HG03378 (cell line): ENCODE measurements around the gene OPRD1.
"Not testable (repeated sequence)": the region's sequence is repeated elsewhere in the genome, so short reads cannot be mapped to it uniquely, and the experiment has no call there.

Experiments
- ATAC-seq: cut with Tn5 transposase; IDR thresholded peaks from one replicate; pipeline ENCODE4 v1.9.1; 2021; ENCODE audit warnings: mild to moderate bottlenecking, moderate library complexity; ENCODE audit not compliant: unreplicated experiment

Gene OPRD1

DNA sequence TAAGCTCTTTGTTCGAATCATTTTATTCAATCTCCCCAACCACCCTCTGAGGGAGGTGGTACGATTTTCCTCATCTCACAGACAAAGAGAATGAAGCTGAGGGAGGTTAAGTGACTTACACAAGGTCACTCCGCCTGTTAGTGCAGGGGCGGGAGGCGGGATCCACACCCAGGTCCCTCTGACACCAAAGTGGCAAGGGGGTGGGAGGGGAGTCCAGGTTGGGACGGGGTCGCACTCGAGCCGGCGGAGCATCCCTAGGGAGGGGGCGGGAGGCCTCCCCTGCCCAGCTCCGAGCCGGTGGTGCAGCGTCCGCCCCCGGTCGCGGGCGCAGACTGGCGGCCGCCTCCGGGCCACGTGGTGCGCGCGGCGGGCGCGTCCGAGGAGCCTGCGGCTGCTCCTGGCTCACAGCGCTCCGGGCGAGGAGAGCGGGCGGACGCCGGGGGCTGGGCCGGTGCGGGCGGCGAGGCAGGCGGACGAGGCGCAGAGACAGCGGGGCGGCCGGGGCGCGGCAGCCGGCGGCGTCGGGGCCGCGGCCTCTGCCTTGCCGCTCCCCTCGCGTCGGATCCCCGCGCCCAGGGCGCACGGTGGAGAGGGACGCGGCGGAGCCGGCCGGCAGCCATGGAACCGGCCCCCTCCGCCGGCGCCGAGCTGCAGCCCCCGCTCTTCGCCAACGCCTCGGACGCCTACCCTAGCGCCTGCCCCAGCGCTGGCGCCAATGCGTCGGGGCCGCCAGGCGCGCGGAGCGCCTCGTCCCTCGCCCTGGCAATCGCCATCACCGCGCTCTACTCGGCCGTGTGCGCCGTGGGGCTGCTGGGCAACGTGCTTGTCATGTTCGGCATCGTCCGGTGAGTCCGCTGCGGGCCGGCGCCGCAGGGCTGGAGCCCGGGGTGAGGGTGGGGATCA, at the start of gene OPRD1:
Gene OPRD1, plus strand, starts transcription at position 405 of the 903 bp plus-strand sequence. Its CDS starts 214 bp downstream, at position 619.
- ATAC-seq = no peak

DNA sequence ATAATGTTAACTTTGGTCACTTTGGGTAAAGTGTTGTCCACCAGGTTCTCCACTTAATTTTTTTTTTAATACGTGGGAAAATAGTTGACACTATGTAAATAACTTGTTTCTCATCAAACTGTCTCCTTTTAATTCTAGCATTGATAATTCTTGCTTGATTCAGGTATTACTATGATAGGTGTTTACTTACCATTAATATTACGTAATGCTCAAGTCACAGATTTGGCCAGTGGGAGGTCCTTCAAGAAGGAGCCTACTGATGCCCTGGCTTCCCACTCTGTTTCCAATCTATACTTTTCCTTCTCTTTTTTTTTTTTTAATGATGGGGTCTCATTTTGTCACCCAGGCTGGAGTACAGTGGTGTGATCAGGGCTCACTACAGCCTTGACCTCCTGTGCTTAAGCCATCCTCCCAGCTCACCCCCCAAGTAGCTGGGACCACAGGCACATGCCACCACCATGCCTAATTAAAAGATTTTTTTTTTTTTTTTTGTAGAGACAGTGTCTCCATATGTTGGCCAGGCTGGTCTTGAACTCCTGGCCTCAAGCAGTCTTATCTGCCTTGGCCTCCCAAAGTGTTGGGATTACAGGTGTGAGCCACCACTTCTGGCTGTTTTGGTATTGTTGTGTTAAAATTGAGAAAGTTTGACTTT, 45.3 kb upstream of the OPRD1 start:
- no peak for ATAC-seq

DNA sequence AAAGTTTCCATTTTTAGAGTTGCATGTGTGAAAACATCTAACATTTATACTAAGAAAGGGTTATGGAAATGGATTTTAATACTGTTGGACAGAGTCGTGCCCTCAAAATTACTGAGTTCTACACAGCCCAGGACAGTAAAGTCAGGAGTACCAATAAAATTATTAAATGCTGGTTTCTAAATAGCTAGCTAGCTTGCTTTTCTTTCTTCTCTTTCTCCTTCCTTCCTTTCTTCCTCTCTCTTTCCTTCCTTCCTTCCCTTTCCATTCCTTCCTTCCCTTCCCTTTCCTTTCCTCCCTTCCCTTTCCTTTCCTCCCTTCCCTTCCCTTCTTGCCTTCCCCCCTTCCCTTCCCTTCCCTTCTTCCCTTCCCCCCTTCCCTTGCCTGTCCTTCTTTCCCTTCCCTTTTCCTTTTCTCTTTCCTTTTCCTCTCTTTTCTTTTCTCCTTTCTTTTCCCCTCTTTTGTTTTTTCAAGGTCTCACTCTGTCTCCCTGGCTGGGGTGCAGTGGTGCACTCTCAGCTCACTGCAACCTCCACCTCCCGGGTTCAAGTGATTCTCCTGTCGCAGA, 41.3 kb upstream of the OPRD1 start:
- no peak for ATAC-seq

DNA sequence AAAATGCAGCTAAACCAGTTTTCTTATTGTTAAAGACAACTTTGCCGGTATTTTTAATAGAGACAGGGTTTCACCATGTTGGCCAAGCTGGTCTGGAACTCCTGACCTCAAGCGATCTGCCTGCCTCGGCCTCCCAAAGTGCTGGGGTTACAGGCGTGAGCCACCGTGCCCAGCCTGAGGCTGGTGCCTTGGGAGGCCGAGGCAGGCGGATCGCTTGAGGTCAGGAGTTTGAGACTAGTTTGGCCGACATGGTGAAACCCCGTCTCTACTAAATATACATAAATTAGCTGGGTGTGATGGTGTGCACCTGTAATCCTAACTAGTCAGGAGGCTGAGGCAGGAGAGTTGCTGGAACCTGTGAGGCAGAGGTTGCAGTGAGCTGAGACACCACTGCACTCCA, 40.0 kb upstream of the OPRD1 start:
- ATAC-seq = not testable (repeated sequence)

DNA sequence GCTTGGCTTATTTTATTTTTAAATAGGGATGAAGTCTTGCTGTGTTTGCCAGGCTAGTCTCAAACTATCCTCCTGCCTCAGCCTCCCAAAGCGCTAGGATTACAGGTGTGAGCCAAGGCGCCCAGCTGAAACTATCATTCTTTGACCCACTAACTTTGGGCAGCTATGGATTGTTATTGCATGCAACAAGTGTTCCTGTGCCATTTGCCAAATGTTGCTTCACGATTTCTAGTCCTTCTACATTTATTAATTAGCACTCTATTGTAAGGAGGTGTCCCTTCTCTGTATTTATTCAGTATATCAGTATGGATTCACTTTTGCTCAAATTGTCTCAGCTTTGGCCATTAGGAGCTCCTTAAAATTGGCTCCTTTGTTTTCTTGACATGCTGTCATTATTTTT, 38.9 kb upstream of the OPRD1 start:
- ATAC-seq = no peak

DNA sequence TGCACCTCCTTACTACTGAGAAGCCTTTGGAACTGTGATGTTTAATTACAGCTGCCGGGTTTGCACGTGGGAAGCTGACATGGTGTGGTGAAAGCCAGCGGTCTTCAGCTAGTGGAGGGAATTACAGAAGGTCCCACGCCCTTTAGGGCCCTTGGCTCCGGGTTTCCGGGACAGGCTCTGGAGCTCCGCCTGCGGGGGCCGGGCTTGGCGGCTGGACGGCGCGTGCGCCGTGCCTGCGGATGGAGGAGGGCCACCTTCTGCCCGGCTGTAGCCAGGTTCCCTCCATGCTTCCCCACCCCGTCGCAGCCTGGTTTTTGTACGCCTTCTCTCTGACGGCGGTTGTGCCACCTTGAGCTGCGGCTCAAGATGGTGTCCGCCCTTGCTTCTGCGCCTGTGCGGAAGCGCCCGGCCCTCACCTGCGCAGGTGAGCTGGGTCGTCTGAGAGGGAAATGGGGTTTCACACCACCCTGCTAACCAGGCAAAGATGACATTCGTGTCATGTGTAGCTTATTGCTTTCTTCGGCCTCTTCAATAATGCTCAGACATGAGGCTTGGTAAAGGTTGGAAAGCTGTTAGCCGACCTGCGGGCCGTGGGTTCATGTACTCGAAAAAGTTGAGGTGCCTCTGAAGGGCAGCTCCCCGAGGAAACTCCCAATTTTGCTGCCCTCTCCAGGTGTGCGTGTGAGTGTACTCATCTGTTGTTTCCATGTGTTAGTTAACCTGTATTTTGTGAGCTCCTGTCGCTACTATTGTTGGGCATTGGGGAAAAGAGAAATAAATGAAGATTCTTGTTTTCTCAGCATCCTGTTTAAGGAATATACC, 36.6 kb upstream of the OPRD1 start:
- no peak for ATAC-seq

DNA sequence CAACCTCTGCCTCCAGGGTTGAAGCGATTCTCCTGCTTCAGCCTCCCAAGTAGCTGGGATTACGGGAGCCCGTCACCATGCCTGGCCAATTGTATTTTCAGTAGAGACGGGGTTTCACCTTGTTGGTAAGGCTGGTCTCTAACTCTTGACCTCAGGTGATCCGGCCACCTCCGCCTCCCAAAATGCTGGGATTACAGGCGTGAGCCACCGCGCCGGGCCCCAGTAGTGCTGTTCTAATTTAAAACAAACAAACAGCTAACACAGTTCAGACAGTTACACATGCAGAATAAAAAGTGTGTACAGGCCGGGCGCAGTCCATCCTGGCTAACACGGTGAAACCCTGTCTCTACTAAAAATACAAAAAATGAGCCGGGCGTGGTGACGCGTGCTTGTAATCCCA, 35.6 kb upstream of the OPRD1 start:
- ATAC-seq = no peak

DNA sequence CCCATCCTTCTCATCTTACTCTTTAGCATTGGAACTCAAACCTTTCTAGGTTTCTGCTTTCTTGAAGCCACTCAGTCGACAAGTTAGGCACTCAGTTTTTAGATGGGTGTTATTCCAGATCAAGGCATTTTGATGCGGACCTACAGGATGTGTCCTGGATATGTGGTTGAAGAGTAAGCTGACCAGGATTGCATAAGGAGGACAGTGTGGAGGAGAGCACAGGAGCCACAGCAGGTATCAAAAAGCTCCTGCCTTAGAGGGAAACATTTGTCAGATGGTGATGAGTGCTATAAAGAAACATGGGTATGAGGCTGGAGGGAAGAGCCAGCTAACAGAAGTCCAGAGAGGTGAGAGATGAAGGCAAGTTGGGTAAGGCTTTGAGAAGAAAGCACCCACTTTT, 33.9 kb upstream of the OPRD1 start:
- no peak for ATAC-seq

DNA sequence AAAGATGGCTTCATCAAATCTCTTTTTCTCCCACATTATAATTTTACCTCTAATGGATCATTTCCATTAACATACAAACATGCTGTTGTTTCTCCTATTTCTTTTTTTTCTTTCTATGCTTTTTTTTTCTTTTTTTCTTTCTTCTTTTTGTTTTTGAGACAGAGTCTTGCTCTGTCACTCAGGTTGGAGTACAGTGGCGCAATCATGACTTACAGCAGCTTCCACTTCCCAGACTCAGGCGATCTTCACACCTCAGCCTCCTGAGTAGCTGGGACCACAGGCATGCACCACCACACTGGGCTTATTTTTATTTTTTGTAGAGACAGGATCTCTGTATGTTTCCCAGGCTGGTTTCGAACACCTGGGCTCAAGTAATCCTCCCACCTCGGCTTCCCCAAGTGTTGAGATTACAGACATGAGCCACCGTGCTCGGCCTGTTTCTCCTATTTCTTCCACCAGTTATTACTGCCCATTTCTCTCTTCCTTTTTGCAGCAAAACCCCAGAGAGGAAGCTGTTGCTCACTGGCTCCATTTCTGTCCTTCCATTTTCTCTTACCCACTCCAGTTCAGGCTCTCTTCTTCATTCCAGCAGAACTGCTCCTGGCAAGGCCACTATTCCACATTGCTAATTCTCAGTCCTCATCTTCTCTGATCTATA, 32.1 kb upstream of the OPRD1 start:
- no peak for ATAC-seq

DNA sequence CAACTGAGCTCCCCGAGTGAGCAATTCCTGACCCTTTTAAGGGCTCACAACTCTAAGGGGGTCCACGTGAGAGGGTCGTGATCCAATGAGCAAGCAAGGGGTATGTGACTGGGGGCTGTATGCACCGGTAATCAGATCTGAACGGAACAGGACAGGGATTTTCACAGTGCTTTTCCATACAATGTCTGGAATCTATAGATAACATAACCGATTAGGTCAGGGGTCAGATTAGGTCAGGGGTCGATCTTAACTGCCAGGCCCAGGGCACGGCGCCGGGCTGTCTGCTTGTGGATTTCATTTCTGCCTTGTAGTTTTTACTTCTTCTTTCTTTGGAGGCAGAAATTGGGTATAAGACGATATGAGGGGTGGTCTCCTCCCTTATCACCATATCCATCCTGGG, 30.7 kb upstream of the OPRD1 start:
- ATAC-seq = no peak

DNA sequence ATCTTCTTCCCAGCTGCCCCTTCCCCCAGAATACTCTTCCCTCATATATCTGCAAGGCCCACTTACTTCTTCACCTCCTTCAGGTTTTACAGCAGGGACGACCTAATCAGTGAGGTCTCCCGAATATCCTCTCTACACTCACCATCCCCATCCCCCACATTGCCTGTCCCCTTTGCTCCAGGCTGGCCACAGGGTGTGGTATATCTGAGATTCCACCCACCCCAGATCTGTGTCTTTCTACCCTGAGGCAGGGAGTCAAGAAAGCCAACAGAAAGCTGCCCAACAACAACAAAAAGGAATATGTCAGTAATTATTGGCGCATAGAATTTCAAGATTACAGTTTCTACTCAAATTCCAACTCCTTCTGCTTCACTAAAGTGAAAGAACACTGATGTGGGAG, 30.0 kb upstream of the OPRD1 start:
- no peak for ATAC-seq

DNA sequence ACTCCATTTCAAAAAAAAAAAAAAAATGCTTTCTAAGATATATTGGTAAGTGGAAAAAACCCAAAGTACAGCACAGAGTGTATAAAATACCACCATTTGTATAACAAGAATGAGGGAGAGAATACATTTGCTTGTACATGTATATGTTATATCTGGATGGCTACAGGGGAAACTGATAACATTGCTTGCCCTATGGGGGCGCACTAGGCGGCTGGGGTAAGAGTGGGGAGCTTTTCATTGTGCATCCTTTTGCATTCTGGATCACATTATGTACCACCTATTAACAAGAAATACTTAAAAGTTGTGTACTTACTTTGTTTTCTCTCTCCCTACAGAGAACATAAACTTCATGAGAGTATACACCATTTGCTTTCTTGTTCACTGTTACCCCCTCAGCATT, 28.6 kb upstream of the OPRD1 start:
- ATAC-seq = no peak

DNA sequence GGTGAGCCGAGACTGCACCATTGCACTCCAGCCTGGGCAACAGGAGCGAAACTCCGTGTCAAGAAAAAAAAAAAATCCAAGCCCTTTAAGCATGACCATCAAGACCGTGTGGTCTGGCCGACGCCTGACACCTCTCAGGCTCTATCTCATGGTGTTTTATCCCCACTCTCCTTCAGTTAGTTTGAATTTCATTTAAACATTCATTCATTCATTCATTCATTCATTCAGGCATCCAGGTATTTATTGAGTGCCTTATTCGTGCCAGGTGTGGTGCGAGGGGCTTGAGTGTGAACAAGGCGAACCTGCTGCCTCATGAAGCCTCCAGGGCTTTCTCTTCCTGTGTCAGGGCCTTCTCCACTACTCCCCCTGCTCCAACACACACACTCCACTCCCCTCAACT, 22.6 kb upstream of the OPRD1 start:
- ATAC-seq = no peak

DNA sequence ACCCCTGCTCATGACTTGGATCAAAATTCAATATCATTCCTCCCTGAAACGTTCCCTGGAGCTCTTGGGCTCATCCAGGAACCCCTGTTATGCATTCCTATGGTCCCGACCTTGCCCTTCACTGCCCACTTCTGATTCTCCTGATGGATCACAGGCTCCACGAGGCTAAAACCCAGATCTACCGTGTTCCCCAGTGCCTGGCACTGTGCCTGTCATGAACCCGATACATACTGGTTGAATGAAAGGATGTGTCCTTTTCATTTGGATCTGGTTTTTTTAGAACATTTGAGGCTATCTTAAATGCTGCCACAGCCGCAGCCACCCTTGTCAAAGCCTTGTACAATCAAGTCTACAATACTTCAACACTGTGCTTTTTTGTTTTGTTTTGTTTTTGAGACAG, 22.2 kb upstream of the OPRD1 start:
- ATAC-seq = no peak

DNA sequence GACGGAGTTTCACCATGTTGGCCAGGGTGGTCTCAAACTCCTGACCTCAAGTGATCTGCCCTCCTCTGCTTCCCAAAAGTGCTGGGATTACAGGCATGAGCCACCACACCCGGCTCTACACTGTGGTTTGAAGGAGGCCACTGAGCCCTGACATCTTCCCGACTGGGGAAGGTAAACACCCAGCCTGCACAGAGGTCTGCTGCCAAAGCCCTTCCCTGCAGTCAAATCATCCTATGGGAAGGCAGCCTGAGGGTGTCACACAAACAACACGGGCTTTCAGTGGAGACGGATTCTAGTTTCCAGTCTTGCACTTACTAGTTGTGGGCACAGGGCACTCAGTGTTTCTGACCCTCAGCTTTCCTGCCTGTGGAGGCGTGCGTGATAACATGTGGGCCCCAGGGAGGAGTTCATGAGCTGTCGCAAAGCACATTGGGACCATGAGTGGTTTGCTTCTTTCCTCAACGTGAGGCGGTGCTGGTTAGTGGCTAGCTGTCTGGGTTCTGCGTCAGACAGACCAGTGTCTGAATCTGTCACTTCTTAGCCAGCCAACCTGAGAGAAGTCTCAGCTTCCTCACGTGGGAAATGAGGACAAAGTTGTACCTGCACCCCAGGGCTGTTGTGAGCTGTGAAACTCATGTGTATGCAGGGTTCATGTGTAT, 21.5 kb upstream of the OPRD1 start:
- ATAC-seq = no peak

DNA sequence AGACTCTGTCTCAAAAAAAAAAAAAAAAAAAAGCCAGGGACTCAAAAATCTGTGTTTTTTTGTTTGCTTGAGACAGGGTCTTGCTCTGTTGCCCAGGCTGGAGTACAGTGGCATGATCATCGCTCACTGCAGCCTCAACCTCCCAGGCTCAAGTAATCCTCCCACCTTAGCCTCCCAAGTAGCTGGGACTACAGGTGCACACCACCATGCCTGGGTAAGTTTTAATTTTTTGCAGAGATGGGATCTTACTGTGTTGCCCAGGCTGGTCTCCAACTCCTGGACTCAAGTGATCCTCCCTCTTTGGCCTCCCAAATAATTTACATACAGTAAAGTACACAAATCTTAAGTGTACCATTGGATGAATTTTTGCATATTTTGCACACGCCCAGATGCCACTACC, 20.0 kb upstream of the OPRD1 start:
- ATAC-seq = not testable (repeated sequence)

DNA sequence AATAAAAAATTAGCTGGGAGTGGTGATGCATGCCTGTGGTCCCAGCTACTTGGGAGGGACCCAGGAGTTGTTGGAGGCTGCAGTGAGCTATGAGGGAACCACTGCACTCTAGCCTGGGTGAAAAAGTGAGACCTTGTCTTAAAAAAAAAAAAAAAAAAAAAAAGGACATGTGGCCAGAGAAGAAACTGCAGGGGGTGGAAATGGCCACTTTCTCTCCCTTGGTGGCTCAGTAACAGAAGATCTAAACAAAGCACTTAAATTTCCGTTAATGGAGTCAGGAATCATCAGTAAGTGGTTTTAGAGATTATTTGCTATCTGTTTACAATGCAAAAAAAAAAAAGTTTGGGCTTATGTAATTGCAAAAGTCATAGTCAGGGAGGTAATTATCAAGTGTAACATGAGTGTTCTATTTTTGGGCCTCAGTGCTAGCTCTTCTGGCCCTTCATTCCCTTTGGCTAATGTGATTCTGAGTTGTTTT, 19.3 kb upstream of the OPRD1 start:
- ATAC-seq = no peak

DNA sequence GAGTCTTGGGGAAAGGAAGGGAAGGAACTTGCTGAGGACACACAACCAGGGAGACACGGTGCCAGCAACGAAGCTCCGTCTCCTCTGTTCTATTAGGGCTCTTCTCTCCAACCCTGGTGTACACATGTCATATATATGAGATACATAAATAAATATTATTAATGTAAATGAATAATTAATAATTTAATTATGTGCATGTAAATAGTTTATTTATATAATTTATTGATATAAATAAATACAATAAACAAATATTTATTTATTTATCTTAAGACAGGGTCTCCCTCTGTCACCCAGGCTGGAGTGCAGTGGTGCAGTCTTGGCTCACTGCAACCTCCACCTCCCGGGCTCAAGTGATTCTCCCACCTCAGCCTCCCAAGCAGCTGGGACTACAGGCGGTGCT, 17.4 kb upstream of the OPRD1 start:
- ATAC-seq = not testable (repeated sequence)

DNA sequence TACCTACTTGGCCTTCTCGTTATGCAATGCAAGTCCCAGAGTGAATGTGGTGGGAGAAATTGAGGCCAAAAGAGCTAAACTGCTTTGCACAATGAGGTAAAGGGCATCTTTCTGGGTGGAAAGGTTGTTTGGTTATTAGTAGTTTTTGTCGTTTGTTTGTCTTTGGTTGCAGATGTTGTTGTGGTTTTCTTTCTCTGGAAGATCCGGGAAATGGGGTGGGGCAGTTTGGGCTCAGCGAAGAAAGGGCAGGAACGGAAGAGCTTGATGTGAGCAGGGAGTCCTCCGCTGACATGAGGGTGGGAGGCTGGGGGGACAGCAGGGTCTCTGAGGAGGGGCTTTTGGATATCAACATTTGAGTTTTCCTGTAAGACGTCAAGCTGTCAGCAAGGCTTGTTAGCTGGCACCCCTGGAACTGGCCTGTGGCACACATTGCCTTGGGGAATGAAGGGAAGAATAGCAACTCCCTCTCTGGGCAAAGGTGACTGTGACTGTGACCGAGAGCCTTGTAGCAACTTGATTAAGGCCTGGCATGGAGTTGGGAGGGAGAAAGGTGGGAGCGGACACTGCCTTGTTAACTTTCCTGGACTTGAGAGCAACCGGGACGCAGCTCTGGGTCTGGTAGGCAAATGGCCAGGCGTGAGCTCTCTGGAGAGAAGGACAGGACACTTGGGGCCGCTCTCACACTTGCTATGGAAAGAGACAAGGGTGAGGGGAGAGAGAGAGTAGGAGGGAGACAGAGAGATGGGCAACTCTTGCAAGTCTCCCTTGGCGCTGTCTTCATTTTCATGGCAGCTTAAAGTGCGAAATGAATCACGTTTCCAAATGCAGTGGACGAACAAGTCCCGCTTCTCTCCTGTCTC, 15.4 kb upstream of the OPRD1 start:
- ATAC-seq = no peak
